K562 (cell line): ENCODE measurements around the gene PDE4A.
"Not testable (repeated sequence)": the region's sequence is repeated elsewhere in the genome, so short reads cannot be mapped to it uniquely, and the experiment has no call there.

Source experiments
- ADNP ChIP-seq: fragments of 200-800 bp; sonication (Bioruptor generic); IDR thresholded peaks from 2 replicates; pipeline ENCODE4 v1.6.1; 2016; ENCODE audit warnings: missing genetic modification characterization, missing compliant biosample characterization
- ATF7 ChIP-seq: fragments of 450-650 bp; IDR thresholded peaks from 2 replicates; pipeline ENCODE4 v1.7.1; 2014; ENCODE audit warnings: mild to moderate bottlenecking, moderate library complexity
- ETS2 ChIP-seq: IDR thresholded peaks from 2 replicates; pipeline ENCODE4 v1.6.1; 2016; ENCODE audit warnings: borderline replicate concordance, missing genetic modification characterization, mild to moderate bottlenecking, moderate library complexity, missing compliant biosample characterization; ENCODE audit not compliant: poor library complexity, severe bottlenecking
- FOXK2 ChIP-seq, 2 experiments: fragments of 450-650 bp; IDR thresholded peaks in 1 of 2; conservative IDR thresholded peaks in 1 of 2; 2 replicates each; pipeline ENCODE4 v1.6.1; 2016; ENCODE audit warnings: low read depth in 2 of 2, mild to moderate bottlenecking in 1 of 2
- HMGXB4 ChIP-seq: sonication (generic); formaldehyde crosslinking; IDR thresholded peaks from 2 replicates; pipeline ENCODE4 v1.8.1; 2023; ENCODE audit warnings: mild to moderate bottlenecking, missing genetic modification reagents
- ZNF830 ChIP-seq: fragments of 250-450 bp; sonication (Bioruptor Pico); IDR thresholded peaks from 2 replicates; pipeline ENCODE4 v1.5.0; 2021; ENCODE audit warnings: mild to moderate bottlenecking
- TF ChIP-seq, protein P1 (sequence below), 3 experiments: IDR thresholded peaks in 2 of 3; conservative IDR thresholded peaks in 1 of 3; 2 replicates each; pipeline ENCODE4 v1.5.1; 2011 to 2012; ENCODE audit warnings: low read length in 3 of 3, mild to moderate bottlenecking in 3 of 3, control low read depth in 2 of 3, improper control_type of control experiment in 1 of 3, inconsistent platforms in 1 of 3, low read depth in 1 of 3, mixed read lengths in 1 of 3, moderate library complexity in 1 of 3; ENCODE audit not compliant: insufficient read depth in 2 of 3

GRCh38 chr19:10383223-10383499 is 37.2 kb upstream of the PDE4A start:
- not testable (repeated sequence) for TF ChIP-seq HMGXB4 (CRISPR knock-in tag); ETS2; FOXK2 (conservative IDR thresholded peaks at IDR 0.05 in 1 of 2, IDR thresholded peaks at IDR 0.05 in 1 of 2; ENCODE audit: low read depth in 2 of 2); ATF7; ADNP (tag); ZNF830 (CRISPR knock-in tag)
- TF ChIP-seq, protein P1, sequence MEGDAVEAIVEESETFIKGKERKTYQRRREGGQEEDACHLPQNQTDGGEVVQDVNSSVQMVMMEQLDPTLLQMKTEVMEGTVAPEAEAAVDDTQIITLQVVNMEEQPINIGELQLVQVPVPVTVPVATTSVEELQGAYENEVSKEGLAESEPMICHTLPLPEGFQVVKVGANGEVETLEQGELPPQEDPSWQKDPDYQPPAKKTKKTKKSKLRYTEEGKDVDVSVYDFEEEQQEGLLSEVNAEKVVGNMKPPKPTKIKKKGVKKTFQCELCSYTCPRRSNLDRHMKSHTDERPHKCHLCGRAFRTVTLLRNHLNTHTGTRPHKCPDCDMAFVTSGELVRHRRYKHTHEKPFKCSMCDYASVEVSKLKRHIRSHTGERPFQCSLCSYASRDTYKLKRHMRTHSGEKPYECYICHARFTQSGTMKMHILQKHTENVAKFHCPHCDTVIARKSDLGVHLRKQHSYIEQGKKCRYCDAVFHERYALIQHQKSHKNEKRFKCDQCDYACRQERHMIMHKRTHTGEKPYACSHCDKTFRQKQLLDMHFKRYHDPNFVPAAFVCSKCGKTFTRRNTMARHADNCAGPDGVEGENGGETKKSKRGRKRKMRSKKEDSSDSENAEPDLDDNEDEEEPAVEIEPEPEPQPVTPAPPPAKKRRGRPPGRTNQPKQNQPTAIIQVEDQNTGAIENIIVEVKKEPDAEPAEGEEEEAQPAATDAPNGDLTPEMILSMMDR (IDR thresholded peaks at IDR 0.05 in 2 of 3, conservative IDR thresholded peaks at IDR 0.05 in 1 of 3; ENCODE audit: insufficient read depth in 2 of 3, low read depth in 1 of 3, low read length in 3 of 3) = not testable (repeated sequence)
